HG03025 (cell line): ENCODE data around the gene HOXC4.
"Not testable (repeated sequence)": the region's sequence is repeated elsewhere in the genome, so short reads cannot be mapped to it uniquely, and the experiment has no call there.

Source experiments
- ATAC-seq: cut with Tn5 transposase; IDR thresholded peaks from one replicate; pipeline ENCODE4 v1.9.1; 2021; ENCODE audit warnings: mild to moderate bottlenecking, moderate library complexity; ENCODE audit not compliant: unreplicated experiment, low FRiP score

HOXC4 gene

GRCh38 chr12:54080008-54080924 lies 26.6 kb downstream of the HOXC4 start:
- ATAC-seq: not testable (repeated sequence)

GRCh38 chr12:54081053-54081514 lies 27.4 kb downstream of the HOXC4 start:
- not testable (repeated sequence) for ATAC-seq

DNA sequence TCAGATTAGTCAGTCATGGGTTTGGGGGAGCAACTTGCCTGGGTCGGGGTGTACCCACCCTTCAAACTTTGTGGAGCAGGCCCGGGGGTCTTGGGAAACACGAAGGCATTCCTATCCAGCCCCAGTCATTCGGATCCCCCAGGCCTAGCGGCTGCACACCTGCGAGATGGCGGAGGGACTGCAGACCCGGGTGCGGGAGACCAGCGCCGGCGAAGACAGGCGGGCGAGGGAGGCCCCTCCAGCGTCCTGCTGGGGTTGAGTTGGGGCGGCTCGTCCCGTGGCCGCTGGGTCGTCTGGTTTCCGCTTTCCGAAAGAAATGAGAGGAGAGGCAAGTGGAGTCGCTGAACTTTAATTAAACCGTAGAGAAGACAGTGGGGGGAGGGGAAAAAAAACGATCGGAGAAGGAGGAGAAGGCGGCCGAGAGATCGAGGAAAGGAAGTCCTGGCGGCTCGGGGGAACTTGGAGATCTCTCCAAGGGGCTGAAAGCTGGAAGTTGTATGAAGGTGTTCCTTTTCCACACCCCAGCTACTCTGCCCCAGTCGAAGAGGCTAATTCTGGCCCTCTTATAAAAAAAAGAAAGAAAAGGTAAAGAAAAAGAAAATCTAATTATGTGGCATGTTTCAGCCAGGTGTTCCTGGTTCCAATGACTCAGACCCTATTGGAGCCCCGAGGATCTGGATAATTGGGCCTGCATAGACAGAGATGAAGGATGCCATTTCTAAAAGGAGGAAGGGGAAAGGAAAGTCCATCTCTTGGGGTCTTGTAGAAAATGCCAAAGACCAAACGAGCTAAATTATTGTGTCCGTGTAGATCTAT lies 28.2 kb downstream of the HOXC4 start:
- ATAC-seq: not testable (repeated sequence)

- no peak for ATAC-seq
Measured at GRCh38 chr12:54082397-54082892, 28.8 kb downstream of the HOXC4 start.

GRCh38 chr12:54088011-54088410 lies 34.4 kb downstream of the HOXC4 start:
- ATAC-seq: not testable (repeated sequence)

GRCh38 chr12:54089465-54089864 lies 35.8 kb downstream of the HOXC4 start:
- ATAC-seq: not testable (repeated sequence)

GRCh38 chr12:54090312-54090711 lies 36.7 kb downstream of the HOXC4 start:
- ATAC-seq: not testable (repeated sequence)

GRCh38 chr12:54092943-54093342 lies 39.3 kb downstream of the HOXC4 start:
- ATAC-seq: not testable (repeated sequence)

DNA sequence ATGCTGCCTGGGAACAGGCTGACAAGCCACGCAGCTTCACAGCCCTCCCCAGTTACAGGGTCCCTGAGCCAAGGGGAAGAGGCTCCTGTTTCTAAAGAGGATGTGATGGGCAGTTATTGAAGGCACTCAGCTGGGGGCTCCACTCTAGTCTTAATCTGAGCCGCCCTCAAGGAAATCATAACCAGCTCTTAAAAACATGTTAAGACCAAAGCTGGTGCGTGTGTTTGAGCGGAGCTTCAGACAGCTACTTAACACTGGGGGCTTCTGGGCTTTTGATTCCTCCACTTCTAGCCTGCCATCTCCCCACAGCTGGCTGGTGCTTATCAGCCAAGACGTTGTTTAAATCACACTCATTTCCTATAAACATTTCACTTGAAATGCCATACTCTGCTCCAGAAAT lies 42.3 kb downstream of the HOXC4 start:
- not testable (repeated sequence) for ATAC-seq

DNA sequence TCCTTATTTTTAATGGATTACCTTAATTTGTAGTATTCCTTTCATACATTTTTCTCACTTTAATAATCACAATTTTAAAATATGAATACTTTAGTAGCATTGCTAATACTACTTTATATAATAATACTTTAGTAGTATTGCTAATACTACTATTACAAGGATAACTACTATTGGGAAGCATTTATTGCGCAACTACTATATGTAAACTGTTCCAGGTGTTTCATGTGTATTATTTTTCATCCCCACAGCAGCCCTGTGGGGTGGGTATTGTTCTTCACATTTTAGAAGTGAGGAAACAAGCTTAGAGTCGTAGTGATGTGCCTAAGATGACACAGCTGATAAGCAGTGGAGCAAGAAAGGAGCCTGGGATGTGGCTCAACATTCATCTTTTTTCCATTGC lies 45.0 kb downstream of the HOXC4 start:
- ATAC-seq: not testable (repeated sequence)

- not testable (repeated sequence) for ATAC-seq
Measured at GRCh38 chr12:54100588-54100987, 47.0 kb downstream of the HOXC4 start.

GRCh38 chr12:54102223-54102622 lies 48.6 kb downstream of the HOXC4 start:
- ATAC-seq: not testable (repeated sequence)

DNA sequence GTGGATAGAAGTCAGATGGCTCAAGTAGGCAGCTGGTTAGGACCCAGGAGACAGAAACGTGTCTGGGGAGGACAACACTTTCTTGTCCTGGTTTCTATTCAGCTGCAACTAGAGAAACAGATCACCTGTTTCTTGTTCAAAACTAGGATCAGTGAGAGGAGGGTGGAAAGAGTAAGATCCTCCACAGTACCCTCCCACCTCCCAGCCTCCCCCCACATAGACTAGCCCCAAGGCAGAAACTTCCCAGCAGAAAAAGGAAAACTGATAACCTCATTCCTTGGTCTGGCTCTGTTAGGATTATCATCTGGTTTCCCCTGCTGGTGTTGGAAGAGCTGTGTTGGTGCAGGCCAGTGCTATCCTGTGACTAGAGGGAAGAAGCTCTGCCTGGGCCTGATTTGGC lies 50.2 kb downstream of the HOXC4 start:
- ATAC-seq: not testable (repeated sequence)
